CD4-positive, alpha-beta T cell treated with Interleukin-15 for 1 hour (primary cell): ENCODE data around the gene NUTM1.

Experiments
- DNase-seq: peaks from one replicate; pipeline ENCODE4 v3.0.0-alpha.2; 2020

The NUTM1 gene, protein sequence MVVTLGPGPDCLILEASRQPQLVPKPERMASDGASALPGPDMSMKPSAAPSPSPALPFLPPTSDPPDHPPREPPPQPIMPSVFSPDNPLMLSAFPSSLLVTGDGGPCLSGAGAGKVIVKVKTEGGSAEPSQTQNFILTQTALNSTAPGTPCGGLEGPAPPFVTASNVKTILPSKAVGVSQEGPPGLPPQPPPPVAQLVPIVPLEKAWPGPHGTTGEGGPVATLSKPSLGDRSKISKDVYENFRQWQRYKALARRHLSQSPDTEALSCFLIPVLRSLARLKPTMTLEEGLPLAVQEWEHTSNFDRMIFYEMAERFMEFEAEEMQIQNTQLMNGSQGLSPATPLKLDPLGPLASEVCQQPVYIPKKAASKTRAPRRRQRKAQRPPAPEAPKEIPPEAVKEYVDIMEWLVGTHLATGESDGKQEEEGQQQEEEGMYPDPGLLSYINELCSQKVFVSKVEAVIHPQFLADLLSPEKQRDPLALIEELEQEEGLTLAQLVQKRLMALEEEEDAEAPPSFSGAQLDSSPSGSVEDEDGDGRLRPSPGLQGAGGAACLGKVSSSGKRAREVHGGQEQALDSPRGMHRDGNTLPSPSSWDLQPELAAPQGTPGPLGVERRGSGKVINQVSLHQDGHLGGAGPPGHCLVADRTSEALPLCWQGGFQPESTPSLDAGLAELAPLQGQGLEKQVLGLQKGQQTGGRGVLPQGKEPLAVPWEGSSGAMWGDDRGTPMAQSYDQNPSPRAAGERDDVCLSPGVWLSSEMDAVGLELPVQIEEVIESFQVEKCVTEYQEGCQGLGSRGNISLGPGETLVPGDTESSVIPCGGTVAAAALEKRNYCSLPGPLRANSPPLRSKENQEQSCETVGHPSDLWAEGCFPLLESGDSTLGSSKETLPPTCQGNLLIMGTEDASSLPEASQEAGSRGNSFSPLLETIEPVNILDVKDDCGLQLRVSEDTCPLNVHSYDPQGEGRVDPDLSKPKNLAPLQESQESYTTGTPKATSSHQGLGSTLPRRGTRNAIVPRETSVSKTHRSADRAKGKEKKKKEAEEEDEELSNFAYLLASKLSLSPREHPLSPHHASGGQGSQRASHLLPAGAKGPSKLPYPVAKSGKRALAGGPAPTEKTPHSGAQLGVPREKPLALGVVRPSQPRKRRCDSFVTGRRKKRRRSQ

GRCh38 chr15:34342737-34343575 is at the start of gene NUTM1, which contains the start of gene NOP10:
NUTM1 (plus strand) TSS chr15:34343315; CDS start chr15:34343697, 382 bp downstream.
NOP10 (minus strand) TSS chr15:34343136; CDS start chr15:34343073, 63 bp downstream.
- DNase-seq, result peak; percentile 91

DNA sequence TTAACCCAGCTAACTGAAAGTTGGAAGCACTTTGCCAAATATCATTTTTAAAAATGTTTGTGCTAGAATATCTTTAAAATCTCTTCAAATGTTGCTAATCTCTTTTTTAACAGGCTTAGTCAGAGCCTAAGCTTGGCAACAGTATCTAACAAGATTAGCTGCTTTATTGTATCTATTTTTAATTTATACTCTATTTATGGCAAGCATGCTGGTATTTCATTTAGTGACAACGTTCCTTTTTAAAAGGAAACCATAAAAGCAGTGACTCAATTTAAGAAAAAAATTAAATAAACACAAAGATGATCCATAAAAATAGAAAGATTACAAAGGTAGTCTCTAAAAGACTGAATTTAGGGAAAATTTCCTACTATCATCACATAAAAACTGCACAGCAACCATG is 46.1 kb upstream of the NUTM1 start:
- no peak for DNase-seq

- no peak for DNase-seq
Observed at GRCh38 chr15:34301058-34301457, 42.1 kb upstream of the NUTM1 start.

GRCh38 chr15:34304613-34305012 is 38.5 kb upstream of the NUTM1 start:
- DNase-seq, result no peak

GRCh38 chr15:34311563-34311962 is 31.6 kb upstream of the NUTM1 start:
- DNase-seq, result no peak

DNA sequence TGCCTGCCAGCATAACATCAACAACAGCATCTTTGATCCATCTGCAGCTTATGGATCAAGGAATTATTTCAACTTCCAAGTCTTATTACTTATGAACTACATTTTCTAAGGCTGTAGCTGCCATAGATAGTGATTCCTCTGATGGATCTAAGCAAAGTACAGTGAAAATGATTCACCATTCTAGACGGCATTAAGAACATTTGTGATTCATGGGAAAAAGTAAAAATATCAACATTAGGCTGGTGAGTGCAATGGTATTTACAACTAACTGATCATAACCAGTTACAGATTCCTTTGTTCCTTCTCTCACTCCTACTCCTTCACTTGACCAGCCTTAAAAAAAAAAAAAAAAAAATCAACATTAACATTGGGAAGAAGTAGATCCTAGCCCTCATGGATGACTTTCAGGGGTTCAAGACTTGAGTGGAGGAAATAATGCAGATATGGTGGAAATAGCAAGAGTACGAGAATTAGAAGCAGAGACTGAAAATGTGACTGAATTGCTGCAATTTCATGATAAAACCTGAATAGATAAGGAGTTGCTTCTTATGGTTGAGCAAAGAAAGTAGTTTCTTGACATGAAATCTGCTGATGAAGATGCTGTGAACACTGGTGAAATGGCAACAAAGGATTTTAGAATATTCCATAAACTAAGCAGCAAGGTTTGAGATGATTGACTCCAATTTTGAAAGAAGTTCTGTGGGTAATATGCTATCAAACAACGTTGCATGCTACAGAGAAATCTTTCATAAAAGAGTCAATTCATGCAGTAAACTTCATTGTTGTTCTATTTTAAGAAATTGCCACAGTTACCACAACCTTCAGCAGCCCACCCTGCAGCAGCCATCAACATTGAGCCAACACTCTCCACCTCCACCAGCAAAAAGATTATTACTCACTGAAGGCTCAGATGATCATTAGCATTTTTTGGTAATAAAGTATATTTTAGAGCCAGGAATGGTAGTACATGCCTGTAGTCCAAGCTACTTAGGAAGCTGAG is 28.3 kb upstream of the NUTM1 start:
- no peak for DNase-seq

DNA sequence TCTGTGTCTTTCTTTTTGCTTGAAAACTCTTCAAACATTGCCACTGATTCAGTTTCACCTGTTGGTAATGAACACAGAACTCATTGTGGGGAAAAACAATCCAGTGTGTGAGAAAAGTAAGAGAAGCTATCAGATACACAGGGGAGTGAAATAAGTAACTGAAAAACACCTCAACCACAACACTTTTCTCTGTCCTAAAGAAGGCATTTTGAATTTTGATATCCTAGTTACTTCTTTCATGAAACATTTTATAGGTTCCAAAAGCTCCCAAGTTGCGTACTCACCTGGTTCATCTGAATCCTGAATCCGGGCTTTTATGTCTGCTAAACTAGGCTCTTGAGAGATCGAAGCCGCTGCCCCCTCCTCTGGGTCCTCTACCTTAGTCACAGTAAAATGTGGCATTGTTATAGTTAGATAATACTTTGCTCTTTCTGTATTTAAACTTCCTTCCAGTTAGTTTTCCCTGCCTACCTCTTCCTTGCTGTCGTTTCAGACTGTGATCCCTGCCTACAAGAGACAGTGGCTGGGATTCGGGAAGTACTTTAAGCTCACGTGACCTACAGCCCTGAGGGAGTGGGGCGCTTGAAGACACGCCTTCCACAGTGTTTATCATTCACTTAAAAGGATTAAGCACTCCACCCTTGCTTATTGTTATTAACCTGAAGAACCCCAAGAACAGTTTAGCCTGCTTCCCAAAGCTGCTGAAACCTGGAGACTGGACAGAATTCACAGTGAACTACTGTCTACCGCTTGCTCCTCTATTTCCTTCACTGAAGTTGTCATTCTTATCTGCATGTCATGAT is 24.6 kb upstream of the NUTM1 start:
- peak; percentile 23 for DNase-seq

- DNase-seq, result no peak
Observed at GRCh38 chr15:34323217-34323616, 19.9 kb upstream of the NUTM1 start.

DNA sequence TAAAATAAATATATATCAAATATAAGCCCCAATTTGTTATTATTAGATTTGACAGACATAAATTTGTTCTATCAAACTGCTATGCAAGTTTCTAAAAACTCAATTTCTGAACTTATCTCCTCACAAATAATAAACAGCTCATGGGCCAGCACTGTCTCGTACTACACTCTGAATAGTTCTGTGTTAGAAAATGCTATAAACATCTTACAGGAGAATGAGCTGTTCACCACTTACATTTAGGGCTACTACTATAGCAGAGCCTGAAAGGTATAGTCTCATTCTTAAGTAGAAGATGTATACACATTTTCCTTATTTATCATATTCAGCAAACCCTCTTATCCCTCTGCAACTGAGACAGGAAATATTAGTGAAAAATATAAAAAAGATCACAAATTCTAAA is 18.2 kb upstream of the NUTM1 start:
- DNase-seq, result no peak

DNA sequence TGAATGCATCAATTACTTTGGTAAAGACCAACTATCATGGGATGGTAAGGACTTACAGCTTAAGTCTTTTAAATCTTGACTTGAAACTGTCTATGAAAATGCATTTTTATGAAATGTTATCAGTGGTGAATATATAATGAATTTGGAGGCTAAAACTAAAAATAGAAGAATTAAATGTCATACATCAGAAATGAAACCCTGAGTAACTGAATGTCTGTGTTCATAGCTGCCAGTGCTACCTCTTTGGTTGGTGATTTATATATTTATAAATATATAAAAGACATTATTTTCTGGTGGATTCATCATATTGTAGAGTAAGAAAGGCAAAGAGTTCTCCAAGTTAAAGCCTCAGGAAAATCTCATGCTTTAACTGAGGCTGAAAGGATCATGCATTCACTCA is 17.7 kb upstream of the NUTM1 start:
- DNase-seq, result no peak

- no peak for DNase-seq
Observed at GRCh38 chr15:34327906-34328305, 15.2 kb upstream of the NUTM1 start.

DNA sequence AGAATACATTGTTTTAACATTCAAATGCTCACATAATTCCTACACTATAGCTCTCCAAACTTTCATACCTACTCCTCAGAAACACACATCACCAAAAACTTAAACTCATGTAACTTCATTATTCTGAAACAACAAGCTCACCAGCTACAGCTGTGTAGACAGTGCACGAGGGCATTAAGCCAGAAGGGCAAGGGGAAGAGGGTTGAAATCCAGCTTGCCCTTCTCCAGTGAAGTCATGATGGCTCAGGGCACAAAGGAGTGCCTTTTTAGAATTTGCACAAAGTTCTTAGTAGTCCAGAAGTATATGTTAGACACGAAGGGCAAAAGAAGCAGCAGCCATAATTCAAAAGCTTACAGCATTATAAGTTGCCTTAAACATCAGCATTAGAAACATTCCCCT is 14.1 kb upstream of the NUTM1 start:
- no peak for DNase-seq

GRCh38 chr15:34330279-34330678 is 12.8 kb upstream of the NUTM1 start:
- no peak for DNase-seq

GRCh38 chr15:34331809-34332208 is 11.3 kb upstream of the NUTM1 start:
- no peak for DNase-seq

DNA sequence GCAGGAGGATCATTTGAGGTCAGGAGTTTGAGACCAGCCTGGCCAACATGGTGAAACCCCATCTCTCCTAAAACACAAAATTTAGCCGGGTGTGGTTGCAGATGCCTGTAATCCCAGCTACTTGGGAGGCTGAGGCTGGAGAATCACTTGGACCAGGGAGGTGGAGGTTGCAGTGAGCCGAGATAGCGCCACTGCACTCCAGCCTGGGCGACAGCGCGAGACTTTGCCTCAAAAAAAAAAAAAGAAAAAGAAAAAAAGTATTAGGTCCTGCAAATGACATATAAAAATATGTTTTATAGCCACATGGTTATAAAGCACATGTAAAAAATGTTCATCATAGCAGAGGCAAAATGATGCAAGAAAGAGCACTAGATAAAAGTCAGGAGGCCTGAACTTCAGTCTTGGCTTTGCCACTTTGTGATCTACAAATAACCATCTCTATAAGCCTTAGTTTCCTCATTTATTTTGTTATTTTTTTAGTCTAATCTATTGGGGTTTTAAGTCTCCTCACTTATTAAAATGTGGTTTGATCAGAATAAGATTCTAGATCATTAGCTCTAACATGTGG is 10.5 kb upstream of the NUTM1 start:
- DNase-seq, result no peak

- no peak for DNase-seq
Observed at GRCh38 chr15:34334672-34335071, 8.4 kb upstream of the NUTM1 start.

GRCh38 chr15:34335176-34336032 is 7.7 kb upstream of the NUTM1 start:
- DNase-seq, result no peak

GRCh38 chr15:34336231-34336990 is 6.7 kb upstream of the NUTM1 start:
- peak; percentile 30 for DNase-seq
